ENCODE measurements around the gene PRND.

GRCh38 chr20:4770026-4770425 lies 48.3 kb downstream of the PRND start:
- TF ChIP-seq CTCF (IDR thresholded peaks at IDR 0.05; ENCODE audit: low read depth, low read length) (no peak), EZH2phosphoT487 (IDR thresholded peaks at IDR 0.05; ENCODE audit: low read depth) (no peak)
